ENCODE measurements around the gene ARPC2.

DNA sequence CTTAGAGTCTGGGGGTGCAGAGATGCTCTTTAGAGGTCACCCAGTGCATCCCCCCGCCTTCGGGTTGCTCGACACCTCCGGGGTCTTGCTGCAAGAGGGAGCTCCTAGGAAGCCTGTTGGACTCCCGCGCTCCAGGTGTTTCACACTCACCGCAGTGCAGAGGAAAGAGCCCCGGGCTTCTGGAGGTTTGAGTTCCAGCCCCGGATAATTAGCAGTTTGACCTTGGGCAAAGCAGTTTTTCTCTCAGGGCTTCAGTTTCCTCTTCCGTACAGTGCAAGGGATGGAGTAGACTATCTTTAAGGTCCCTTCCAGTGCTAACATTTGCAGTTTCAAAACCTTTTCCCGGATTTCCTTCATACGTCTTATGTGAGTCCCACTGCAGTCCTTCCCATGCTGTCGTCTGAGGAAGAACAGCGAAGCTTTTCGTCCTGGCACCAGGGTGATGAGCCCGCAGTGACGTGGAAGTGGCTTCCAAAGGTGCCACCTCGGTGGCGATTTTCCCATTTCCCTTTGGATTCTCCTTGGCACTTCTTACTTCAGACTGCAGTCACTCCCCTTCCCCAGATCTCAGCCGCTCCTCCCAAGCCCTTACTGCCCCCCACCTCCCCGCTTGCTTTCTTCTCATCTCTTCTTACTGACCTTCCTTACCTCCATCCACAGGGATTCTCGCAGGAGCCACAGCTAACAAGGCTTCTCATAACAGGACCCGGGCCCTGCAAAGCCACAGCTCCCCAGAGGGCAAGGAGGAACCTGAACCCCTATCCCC is 53.9 kb downstream of the ARPC2 start:
- TF ChIP-seq EZH2 (IDR thresholded peaks at IDR 0.05; ENCODE audit: low read length, unreplicated experiment) (no peak), CTCF (conservative IDR thresholded peaks at IDR 0.05; ENCODE audit: low read depth, low read length) (no peak), EZH2phosphoT487 (IDR thresholded peaks at IDR 0.05; ENCODE audit: borderline replicate concordance, low read length) (no peak)
